IMR-90 (cell line): ENCODE results near the gene NME7. TPM values are rescaled to one million over a fixed set of nuclear protein-coding genes. Genes with fewer than 3 reads are reported as not detected.

Experiments
- ATAC-seq: fragments of 200-7000 bp; cut with Tn5 transposase; 2 replicates; pipeline ENCODE4 v1.9.1; 2020; ENCODE audit warnings: low read depth, mild to moderate bottlenecking, moderate library complexity
- BruUV-seq: library from RNA; stranded (reverse); fragments of 400-500 nt; replicated peaks from 2 replicates; lab custom pipeline; 2021; lab: Mats Ljungman, UMichigan
- CTCF ChIA-PET: fragments of 300-600 bp; formaldehyde crosslinking; extraction: SDS; loops from one replicate; lab custom pipeline; 2021; ENCODE audit warnings: antibody characterized with exemption; lab: Yijun Ruan, JAX
- POLR2A ChIA-PET: fragments of 300-600 bp; sonication (Branson Sonifier 250); formaldehyde crosslinking; loops from one replicate; lab custom pipeline; 2022; ENCODE audit warnings: antibody characterized with exemption; ENCODE audit not compliant: unreplicated experiment; lab: Charles Lee
- DNase-seq: peaks from one replicate; pipeline ENCODE4 v3.0.0; 2013
- H2AFZ ChIP-seq: replicated peaks from 2 replicates; pipeline ENCODE3; 2013; ENCODE audit warnings: low read length, mild to moderate bottlenecking; ENCODE audit not compliant: poor library complexity
- H2AK5ac ChIP-seq: 2 replicates; pipeline ENCODE4 v1.6.1; 2013; ENCODE audit warnings: low read depth, low read length, inconsistent platforms
- H2AK9ac ChIP-seq: replicated peaks from 2 replicates; pipeline ENCODE3; 2013; ENCODE audit warnings: mild to moderate bottlenecking, low read depth, low read length, moderate library complexity; ENCODE audit not compliant: poor library complexity
- H2BK120ac ChIP-seq: 2 replicates; pipeline ENCODE4 v1.6.1; 2013; ENCODE audit warnings: low read depth, low read length, inconsistent platforms
- H2BK15ac ChIP-seq: 3 replicates; pipeline ENCODE4 v1.6.1; 2013; ENCODE audit warnings: low read depth, low read length, inconsistent platforms
- H2BK20ac ChIP-seq: 2 replicates; pipeline ENCODE4 v1.6.1; 2013; ENCODE audit warnings: low read depth, mild to moderate bottlenecking, inconsistent platforms, low read length, moderate library complexity
- H2BK5ac ChIP-seq: 2 replicates; pipeline ENCODE4 v1.6.1; 2013; ENCODE audit warnings: mild to moderate bottlenecking, low read depth, low read length, inconsistent platforms; ENCODE audit not compliant: poor library complexity, severe bottlenecking
- H3K14ac ChIP-seq: replicated peaks from 2 replicates; pipeline ENCODE4 v1.6.1; 2013; ENCODE audit warnings: low read depth, low read length, inconsistent platforms
- H3K18ac ChIP-seq: 2 replicates; pipeline ENCODE4 v1.6.1; 2013; ENCODE audit warnings: low read depth, low read length, control low read depth
- H3K23ac ChIP-seq: 2 replicates; pipeline ENCODE4 v1.6.1; 2013; ENCODE audit warnings: low read depth, low read length, inconsistent platforms
- H3K27ac ChIP-seq: 2 replicates; pipeline ENCODE4 v1.5.1; 2013; ENCODE audit warnings: mild to moderate bottlenecking, control low read depth, low read length; ENCODE audit not compliant: insufficient read depth
- H3K27me3 ChIP-seq: 2 replicates; pipeline ENCODE4 v1.6.1; 2013; ENCODE audit warnings: low read length; ENCODE audit not compliant: control insufficient read depth, insufficient read depth
- H3K36me3 ChIP-seq: 2 replicates; pipeline ENCODE4 v1.6.1; 2013; ENCODE audit warnings: low read length, mixed read lengths; ENCODE audit not compliant: control insufficient read depth, insufficient read depth
- H3K4ac ChIP-seq: 2 replicates; pipeline ENCODE4 v1.6.1; 2013; ENCODE audit warnings: low read depth, low read length, inconsistent platforms
- H3K4me1 ChIP-seq: 2 replicates; pipeline ENCODE4 v1.6.1; 2013; ENCODE audit warnings: low read length, mixed read lengths; ENCODE audit not compliant: control insufficient read depth, insufficient read depth
- H3K4me2 ChIP-seq: 2 replicates; pipeline ENCODE4 v1.6.1; 2013; ENCODE audit warnings: low read depth, mild to moderate bottlenecking, control low read depth, low read length, moderate library complexity
- H3K4me3 ChIP-seq: 2 replicates; pipeline ENCODE4 v1.5.1; 2013; ENCODE audit warnings: low read depth, mild to moderate bottlenecking, control low read depth, low read length, moderate library complexity; ENCODE audit not compliant: insufficient read depth
- H3K56ac ChIP-seq: 2 replicates; pipeline ENCODE4 v1.6.1; 2013; ENCODE audit warnings: low read length, inconsistent platforms; ENCODE audit not compliant: insufficient read depth; ENCODE audit errors: extremely low read depth
- H3K79me1 ChIP-seq, 2 experiments: 2 replicates each; pipeline ENCODE4 v1.6.1; 2013; ENCODE audit warnings: low read length in 2 of 2, inconsistent platforms in 1 of 2, low read depth in 1 of 2
- H3K9ac ChIP-seq: 2 replicates; pipeline ENCODE4 v1.6.1; 2013; ENCODE audit warnings: low read depth, low read length, control low read depth
- H3K9me1 ChIP-seq: 2 replicates; pipeline ENCODE4 v1.6.1; 2013; ENCODE audit warnings: low read length, inconsistent platforms; ENCODE audit not compliant: insufficient read depth
- H3K9me3 ChIP-seq: 2 replicates; pipeline ENCODE4 v1.6.1; 2013; ENCODE audit warnings: low read length; ENCODE audit not compliant: control insufficient read depth, insufficient read depth
- H4K20me1 ChIP-seq: 2 replicates; pipeline ENCODE4 v1.6.1; 2013; ENCODE audit warnings: low read length, inconsistent platforms; ENCODE audit not compliant: insufficient read depth
- H4K5ac ChIP-seq: 2 replicates; pipeline ENCODE4 v1.6.1; 2013; ENCODE audit warnings: mild to moderate bottlenecking, low read depth, low read length, control low read depth
- H4K8ac ChIP-seq, 2 experiments: 2 replicates each; pipeline ENCODE4 v1.6.1; 2013; ENCODE audit warnings: low read depth in 2 of 2, low read length in 2 of 2, control low read depth in 1 of 2, inconsistent platforms in 1 of 2
- H4K91ac ChIP-seq: 2 replicates; pipeline ENCODE4 v1.6.1; 2013; ENCODE audit warnings: low read depth, low read length, inconsistent platforms; ENCODE audit not compliant: insufficient read depth
- RAD21 ChIP-seq: IDR thresholded peaks from 2 replicates; pipeline ENCODE4 v1.6.1; 2012; ENCODE audit warnings: low read length, improper control_type of control experiment
- RFX5 ChIP-seq: IDR thresholded peaks from 2 replicates; pipeline ENCODE4 v1.8.0; 2012; ENCODE audit warnings: low read depth, mild to moderate bottlenecking, low read length, moderate library complexity
- SMC3 ChIP-seq: fragments of 150-350 bp; IDR thresholded peaks from 2 replicates; pipeline ENCODE4 v1.6.1; 2016; ENCODE audit warnings: low read depth, mild to moderate bottlenecking, antibody characterized with exemption, low read length, moderate library complexity
- WGBS, 2 experiments: methylation state at CpG; one replicate each; pipeline versions ENCODE4 v1.1.5 to v1.1.7; 2013; ENCODE audit warnings: missing lambda C conversion rate in 2 of 2; ENCODE audit not compliant: insufficient read length in 1 of 2; ENCODE audit errors: extremely low coverage in 2 of 2; 5-methylcytosine and 5-hydroxymethylcytosine counted together
- dilution Hi-C: fragments of 300-500 bp; cut with HindIII; formaldehyde crosslinking; loops from one replicate; pipeline ENCODE4 v1.14.3; 2018; ENCODE audit warnings: low sequenced_read_pairs; ENCODE audit not compliant: unreplicated experiment
- in situ Hi-C: fragments of 300-500 bp; cut with MboI; formaldehyde crosslinking; loops from 3 replicates; pipeline ENCODE4 v1.14.3; 2019; ENCODE audit warnings: low sequenced_read_pairs, inconsistent platforms, mixed read lengths
- intact Hi-C: fragments of 100-400 bp; cut with micrococcal nuclease; formaldehyde crosslinking; loops from 2 replicates; pipeline ENCODE4 v1.10.0; 2022
- polyA plus RNA-seq, 3 experiments: library from polyadenylated mRNA; depleted of rRNA; stranded (reverse); fragments of >200 nt; gene quantifications; 2 replicates each; pipeline ENCODE4 v1.2.3, GENCODE V29; 2012; ENCODE audit warnings: low replicate concordance in 1 of 3
- total RNA-seq: library from RNA; depleted of rRNA; stranded (reverse); fragments of >200 nt; gene quantifications from 2 replicates; pipeline ENCODE4 v1.2.3, GENCODE V29; 2012
- TF ChIP-seq, protein P1 (sequence below): conservative IDR thresholded peaks from 2 replicates; pipeline ENCODE4 v1.5.1; 2012; ENCODE audit warnings: mild to moderate bottlenecking, low read depth, low read length, improper control_type of control experiment

NME7 gene
- total and polyA plus RNA-seq, 2 of the 4 experiments (the other 2 are of a cell fraction), result 18.3 to 22.4 TPM

DNA sequence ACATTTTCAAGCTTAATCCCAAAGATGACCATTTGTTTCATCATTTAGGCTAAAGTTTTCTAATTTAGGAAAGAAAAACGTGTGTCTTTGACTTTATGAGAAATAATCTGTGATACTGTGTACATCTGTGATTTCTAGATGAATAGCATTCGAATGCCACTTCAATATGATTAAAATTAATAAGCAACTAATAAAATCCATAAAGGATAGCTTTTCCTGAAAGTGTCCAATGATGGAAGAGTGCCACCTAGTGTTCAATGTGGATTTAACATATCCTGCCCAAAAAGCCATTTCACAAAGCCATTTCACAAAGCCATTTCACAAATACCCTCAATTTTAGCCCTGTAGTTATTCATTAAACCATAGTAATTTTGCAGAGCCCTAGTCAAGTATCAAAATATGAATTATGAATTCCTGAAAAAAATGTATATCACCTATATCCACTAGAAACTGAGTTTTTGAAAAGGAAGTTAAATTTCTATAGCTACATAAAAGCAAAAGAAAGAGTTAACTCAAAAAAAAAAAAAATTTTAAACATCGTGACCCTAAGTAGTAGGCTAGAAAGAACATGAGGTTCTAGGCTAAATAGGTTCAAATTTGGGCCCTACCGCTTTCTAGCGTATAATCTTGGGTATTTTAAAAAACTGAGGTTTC lies 19.1 kb downstream of the NME7 start:
- DNase-seq, result peak; percentile 68
- dilution Hi-C loops, result no loop called here
- Histone ChIP-seq H3K9me1 (no peaks in the 10 kb centered on the region), H2BK120ac (no peak overlapping the region), H2BK5ac (no peak overlapping the region), H3K27me3 (no peaks in the 10 kb centered on the region), H3K9ac (no peak overlapping the region), H4K20me1 (no peaks in the 10 kb centered on the region), H3K4me1 (no peaks in the 10 kb centered on the region), H2AFZ (no peak overlapping the region), H3K4ac (no peak overlapping the region), H4K8ac (no peak overlapping the region), H4K91ac (no peak overlapping the region), H3K18ac (no peak overlapping the region), H3K4me2 (no peak overlapping the region), H3K27ac (no peak overlapping the region), H4K5ac (no peak overlapping the region), H2BK20ac (no peak overlapping the region), H3K9me3 (no peaks in the 10 kb centered on the region), H3K4me3 (no peak overlapping the region), H3K36me3 (no peaks in the 10 kb centered on the region), H3K56ac (no peak overlapping the region), H2AK9ac (no peak overlapping the region), H3K14ac (no peak overlapping the region), H2AK5ac (no peak overlapping the region), H3K23ac (no peak overlapping the region), H2BK15ac (no peak overlapping the region), H3K79me1 (0 out of 4 replicates have a peak, but pooled peaks cover 0 to 3% of the 10 kb centered on the region in 2 experiments)
- intact Hi-C loops, result loop anchor here (1.0 to 10.0 kb wide), 5 partner anchors 242 to 1006 kb away; partner anchors contain the start of gene ATP1B1
- in situ Hi-C loops, result loop anchor here (10.0 kb wide), 1 partner anchor 914 kb away; no protein-coding TSS in a partner anchor
- CTCF ChIA-PET, result interaction anchor here (0.6 to 2.0 kb wide), 27 partner anchors 12 to 909 kb away, joined by 3 to 18 read pairs (median 3); partner anchors contain the start of genes ATP1B1 and NME7
- no CpG with 5 or more reads among the region's 5 CpGs for WGBS, 2 experiments
- no TSS peak for BruUV-seq
- TF ChIP-seq SMC3 (peak; percentile 85), RFX5 (no peak), RAD21 (peak; percentile 90)
- TF ChIP-seq, protein P1, sequence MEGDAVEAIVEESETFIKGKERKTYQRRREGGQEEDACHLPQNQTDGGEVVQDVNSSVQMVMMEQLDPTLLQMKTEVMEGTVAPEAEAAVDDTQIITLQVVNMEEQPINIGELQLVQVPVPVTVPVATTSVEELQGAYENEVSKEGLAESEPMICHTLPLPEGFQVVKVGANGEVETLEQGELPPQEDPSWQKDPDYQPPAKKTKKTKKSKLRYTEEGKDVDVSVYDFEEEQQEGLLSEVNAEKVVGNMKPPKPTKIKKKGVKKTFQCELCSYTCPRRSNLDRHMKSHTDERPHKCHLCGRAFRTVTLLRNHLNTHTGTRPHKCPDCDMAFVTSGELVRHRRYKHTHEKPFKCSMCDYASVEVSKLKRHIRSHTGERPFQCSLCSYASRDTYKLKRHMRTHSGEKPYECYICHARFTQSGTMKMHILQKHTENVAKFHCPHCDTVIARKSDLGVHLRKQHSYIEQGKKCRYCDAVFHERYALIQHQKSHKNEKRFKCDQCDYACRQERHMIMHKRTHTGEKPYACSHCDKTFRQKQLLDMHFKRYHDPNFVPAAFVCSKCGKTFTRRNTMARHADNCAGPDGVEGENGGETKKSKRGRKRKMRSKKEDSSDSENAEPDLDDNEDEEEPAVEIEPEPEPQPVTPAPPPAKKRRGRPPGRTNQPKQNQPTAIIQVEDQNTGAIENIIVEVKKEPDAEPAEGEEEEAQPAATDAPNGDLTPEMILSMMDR, result peak; percentile 86
- POLR2A ChIA-PET, result no interaction called here
- ATAC-seq, result peak; percentile 62; the same call in 1 of the 2 replicates
